Breast epithelium (tissue), 3 donors: Measurements from ENCODE around the gene CNTN5.

Source experiments
- CTCF ChIP-seq, 3 donors: fragments of 450-650 bp; IDR thresholded peaks; one replicate each; pipeline ENCODE4 v1.5.1; 2016 to 2017; ENCODE audit warnings: antibody characterized with exemption in 3 of 3, mild to moderate bottlenecking in 3 of 3, moderate library complexity in 3 of 3
- POLR2A ChIP-seq: fragments of 450-650 bp; IDR thresholded peaks from one replicate; pipeline ENCODE4 v1.6.1; 2016; ENCODE audit warnings: antibody characterized with exemption, mild to moderate bottlenecking, moderate library complexity
- POLR2AphosphoS5 ChIP-seq, 3 donors: sonication (generic); formaldehyde crosslinking; IDR thresholded peaks; one replicate each; pipeline ENCODE4 v1.6.1; 2017; ENCODE audit warnings: antibody characterized with exemption in 3 of 3

GRCh38 chr11:99238401-99238800 is 217.7 kb downstream of the CNTN5 start:
- TF ChIP-seq POLR2AphosphoS5 (IDR thresholded peaks at IDR 0.05) (no peak), POLR2A (no peak), CTCF (IDR thresholded peaks at IDR 0.05) (no peak)
